Activated T-helper 1 cell treated with Interleukin-2 at 50 U/mL for 16 hours (primary cell): ENCODE data around the gene TPPP.
A peak's percentile ranks its signal among the peaks of the same experiment; 100 is the strongest.
"Not testable (repeated sequence)": the region's sequence is repeated elsewhere in the genome, so short reads cannot be mapped to it uniquely, and the experiment has no call there.

Source experiments
- DNase-seq: peaks from one replicate; pipeline ENCODE4 v3.0.0-alpha.2; 2020; ENCODE audit warnings: low read depth

TPPP gene

DNA sequence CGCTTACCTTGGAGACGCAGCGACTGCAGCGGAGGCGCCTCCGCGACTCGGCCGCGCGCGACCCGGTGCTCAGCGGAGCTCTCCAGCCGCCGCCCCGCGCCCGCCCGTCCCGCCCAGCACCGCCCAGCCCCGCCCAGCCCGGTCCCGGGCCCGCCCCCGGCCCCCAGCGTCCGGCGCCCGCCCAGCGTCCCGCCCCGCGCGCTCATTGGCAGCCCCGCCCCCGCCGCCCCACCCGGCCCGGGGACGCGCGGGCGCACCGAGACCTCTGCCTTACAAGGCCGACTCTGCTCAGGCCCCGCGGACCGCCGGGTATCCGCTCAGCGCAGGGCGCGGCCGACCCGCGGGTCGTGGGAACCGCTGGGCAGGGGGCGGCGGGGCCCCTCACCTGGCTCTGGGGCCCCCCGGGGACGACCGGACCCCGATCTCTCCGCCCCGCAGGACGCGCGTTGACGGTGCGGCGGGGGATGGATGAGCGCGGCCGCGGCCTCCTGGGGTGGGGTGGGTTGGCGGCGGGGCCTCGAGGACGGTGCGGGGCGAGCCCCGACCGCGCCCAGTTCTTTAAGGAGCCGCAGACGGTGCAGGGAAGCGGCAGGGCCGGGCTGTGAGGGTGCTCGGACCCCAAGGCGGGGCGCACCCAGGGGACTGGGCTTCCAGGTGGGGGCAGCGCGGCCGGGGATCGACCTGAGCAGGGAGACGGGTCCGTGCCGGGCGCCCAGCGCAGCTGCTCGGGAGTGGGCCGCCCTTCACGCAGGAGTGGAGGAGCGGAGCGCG is at the start of gene TPPP:
Gene TPPP, minus strand, starts transcription at position 82 of the 771 bp plus-strand sequence. CDS start 15,292 bp downstream, outside the sequence.
- DNase-seq, result peak; percentile 70

DNA sequence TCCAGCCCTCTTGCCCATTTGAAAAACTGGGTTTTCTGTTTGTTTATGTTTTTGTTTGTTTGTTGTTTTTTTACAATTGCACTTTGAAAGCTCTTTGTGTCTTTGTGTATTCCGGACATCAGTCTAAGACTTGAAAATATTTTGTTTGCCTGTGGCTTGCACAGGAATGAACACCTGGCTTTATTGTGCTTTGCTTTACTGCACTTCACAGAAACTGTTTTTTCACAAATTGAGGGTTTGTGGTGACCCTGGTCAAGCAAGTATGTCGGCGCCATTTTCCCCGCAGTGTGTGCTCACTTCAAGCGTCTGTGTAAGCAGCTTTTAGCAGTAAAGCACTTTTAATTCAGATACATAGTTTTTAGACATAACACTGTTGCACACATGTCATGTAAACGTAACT is 49.1 kb upstream of the TPPP start:
- DNase-seq, result not testable (repeated sequence)

DNA sequence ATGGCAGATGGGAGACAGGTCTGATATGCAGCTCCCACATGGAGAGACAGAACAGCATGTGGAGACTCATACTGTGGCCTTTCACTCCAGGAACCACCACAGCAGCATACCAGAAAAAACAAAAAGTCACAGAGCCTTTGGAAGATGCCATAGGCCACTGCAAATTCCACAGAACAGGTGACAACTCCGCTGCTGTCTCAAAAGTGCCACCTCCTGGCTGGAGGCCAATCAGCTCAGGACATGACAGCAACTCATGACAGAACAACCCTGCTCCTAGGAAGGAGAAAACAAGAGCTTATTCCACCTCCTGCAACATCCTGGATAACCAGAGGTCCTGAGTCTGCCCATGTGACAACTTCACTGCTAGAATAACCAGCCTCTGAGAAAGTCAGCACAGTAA is 41.0 kb upstream of the TPPP start:
- DNase-seq, result not testable (repeated sequence)

DNA sequence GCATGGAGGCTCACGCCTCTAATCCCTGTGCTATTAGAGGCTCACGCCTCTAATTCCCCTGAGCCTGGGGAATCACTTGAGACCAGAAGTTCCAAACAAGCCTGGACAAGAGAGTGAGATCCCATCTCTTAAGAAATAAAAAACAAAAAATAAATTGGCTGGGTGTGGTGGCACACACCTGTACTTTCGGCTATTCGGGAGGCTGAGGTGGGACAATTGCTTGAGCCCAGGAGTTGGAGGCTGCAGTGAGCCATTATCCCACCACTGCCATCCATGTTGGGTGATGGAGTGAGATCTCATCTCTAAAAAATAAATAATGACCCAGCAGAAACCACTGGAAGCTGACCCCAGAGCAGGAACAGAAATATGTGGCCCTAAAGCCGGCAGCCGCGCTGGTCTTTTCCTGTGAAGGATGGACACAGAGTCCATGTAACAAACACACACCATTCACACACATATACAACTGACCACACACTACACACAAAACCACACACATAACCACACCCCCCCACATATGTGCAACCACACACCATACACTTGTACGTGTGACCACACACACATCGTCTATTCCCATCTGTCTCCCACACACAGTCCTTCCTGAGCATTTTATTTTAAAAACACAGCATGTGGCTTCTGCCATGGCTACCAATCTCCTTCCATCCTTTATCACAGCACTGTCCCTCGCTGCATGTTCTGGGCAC is 39.8 kb upstream of the TPPP start:
- not testable (repeated sequence) for DNase-seq

DNA sequence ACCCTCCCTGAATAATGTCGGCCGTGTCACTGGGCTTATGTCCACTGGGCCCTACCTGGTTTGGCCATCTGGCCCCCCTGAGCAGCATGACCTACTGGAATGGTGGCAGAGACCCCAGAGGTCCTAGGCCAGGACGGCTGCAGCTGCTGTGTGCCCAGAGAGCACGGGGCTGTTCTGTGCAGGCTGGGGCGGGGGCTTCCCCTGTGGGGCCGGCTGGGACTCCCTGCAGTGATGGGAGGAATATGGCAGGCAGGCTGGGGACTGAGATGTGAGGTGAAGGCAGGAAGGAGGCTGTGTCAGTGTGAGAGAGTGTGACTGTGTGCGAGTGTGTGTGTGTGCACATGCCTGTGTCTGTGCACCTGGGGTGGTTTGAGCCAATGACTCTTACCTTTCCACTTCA is 36.1 kb upstream of the TPPP start:
- DNase-seq, result not testable (repeated sequence)

DNA sequence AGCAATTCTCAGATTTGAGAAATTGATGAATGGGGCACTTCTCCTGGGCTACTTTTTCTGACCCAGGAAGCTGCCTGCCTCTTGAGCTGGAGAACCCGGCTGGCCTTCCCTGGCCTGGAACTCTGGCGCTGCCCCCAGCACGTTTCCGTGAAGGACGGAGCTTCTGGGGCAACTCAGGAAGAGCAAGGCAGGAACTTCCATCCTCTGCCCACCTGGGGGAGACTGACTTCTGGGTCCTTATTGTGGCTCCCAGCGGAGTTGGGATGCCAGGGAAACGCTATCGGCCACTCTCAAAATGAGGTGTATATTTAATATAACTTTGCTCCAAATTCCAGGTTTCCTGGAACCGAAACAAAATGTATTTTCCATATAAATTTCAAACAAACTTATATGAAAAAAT is 33.9 kb upstream of the TPPP start:
- not testable (repeated sequence) for DNase-seq

DNA sequence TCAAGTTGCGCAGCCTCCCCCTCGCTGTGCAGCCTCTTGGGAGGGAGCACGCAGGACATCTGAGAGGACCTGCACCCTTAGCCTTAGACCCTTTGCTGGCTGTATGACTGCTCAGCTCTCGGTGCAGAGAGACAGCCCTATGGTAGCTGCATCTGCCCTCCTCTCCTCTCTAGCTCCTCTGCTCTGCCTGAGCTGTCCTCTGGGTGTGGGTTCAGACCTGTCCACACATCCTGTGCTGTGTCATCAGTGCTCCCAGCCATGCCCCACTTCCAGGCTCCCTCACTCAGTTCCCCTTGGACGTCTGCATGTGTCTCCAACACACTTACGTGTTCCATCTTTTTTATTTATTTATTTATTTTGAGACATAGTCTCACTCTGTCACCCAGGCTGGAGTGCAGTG is 30.7 kb upstream of the TPPP start:
- DNase-seq, result not testable (repeated sequence)

DNA sequence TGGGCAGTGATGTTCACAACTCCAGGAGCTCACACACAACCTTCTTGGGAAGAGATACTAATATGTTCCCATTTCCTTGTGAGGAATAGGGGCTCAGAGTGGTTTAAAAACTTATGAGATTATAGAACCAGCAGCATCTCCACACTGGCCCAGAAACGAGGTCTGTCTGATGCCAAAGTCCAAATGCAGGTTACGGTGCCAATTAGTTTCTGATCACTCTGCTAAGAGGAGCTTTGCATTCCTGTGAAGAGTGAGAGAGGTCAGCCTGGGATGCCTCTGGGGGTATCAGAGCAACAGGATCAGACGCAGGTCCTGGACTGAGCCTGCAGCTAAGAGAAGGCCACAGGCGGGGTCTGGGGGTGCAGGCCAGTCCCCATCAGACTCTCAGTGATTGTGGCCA is 30.2 kb upstream of the TPPP start:
- DNase-seq, result not testable (repeated sequence)

DNA sequence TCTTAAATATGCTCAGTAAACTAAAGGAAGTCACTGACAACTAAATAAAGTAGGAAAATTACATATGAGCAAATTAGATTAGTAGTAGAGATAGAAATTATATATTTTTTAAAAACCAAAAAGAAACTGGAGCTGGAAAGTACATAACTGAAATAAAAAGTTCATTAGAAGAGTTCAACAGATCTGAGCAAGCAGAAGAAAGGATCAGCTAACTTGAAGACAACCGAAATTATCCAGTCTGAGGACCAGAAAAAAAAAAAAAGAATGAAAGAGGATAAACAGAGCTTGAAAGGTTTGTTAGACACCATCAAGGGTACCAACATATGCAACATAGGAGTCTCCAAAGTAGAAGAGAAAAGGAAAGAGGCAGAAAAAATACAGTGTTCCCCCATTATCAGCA is 26.2 kb upstream of the TPPP start:
- DNase-seq, result not testable (repeated sequence)

DNA sequence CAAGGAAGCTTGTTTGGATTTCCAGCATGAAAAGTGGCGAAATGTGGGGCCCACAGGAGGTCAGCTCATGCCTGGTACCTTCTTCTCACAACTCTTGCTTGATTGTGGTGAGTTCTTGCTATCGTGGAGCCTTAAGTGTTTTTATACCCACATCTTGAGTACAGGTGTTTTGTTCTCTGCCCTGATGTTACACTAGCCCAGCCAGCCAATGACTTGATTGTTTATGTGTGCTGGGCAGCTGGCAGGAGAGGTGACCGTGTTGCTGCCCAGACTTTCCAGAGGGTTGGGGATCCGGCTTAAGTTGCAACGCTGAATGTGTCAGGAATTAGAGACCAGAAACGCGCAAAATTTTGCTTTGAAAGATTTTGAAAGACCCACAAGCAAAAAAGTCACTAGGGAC is 24.0 kb upstream of the TPPP start:
- DNase-seq, result no peak

DNA sequence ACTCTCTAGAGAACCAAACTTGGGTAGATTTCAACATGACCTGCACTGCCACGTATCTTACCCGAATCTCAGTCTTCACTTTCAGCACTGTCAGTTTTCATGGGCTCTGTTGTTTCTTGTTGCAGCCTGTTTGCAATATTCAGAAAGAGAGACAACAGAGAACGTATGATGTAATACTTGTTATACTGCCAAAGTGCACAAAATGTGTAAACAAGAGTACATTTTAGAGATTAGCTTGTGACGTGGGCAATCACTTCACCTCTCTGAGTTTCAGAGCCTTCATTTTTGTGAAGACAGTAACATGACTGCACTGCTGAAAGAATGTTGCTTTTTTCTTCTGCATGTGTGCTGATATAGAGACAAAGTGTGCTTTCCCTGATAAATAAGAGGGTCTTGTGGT is 23.6 kb upstream of the TPPP start:
- not testable (repeated sequence) for DNase-seq

DNA sequence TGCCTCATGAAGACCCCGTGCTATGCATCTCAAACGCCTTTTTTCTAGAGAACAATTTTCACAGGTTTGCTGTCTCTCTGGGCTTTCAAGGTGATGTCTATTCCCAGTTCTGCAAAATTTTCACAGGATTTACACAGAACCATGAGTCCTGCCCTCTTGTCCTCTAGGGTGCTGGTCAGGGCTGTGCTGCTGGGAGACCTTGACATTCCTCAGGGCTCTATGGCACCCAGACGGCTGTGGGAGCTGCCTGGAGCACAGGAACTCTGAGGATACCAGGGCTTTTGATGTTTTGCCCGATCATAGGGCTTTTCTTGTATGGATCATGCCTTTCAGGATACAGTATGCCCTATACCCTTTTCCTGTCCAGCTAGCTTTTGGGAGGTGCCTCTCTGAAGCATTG is 22.5 kb upstream of the TPPP start:
- not testable (repeated sequence) for DNase-seq

DNA sequence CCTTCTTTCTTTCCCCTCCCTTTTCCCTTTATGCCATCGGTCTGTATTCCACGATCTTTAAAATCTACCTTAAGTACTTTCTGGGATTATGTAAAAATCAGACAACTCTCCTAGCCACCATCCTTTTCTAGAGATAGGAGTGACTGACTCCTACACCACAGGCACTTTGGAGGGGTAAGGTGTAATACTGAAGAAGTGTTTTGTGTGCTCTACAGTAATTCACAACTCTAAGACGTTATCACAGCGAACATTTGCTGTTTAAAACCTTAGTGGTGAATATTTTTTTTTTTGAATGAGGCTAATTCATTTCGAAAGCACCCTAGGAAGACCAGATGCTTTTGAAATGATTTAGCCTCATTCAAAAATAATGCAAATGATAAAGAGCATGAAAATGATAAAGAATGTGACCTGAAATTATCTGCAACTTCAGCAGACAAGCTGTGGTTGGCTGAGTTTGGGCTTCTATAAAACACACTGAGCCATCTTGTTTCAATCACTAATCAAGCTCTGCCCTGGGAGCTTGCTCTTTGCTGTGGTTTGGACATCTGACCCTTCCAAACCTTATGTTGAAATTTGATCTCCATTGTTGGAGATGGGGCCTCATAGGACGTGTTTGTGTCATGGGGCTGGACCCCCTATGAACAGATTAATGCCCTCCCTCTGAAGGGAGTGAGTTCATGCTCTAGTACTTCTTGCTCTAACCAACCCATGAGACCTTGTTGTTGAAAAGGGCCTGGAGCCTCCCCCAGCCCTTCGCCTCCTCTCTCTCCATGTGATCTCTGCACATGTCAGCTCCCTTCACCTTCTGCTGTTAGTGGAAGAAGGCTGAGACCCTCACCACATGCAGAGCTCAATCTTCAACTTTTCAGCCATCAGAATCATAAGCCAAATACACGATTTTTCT is 21.3 kb upstream of the TPPP start:
- DNase-seq, result not testable (repeated sequence)

DNA sequence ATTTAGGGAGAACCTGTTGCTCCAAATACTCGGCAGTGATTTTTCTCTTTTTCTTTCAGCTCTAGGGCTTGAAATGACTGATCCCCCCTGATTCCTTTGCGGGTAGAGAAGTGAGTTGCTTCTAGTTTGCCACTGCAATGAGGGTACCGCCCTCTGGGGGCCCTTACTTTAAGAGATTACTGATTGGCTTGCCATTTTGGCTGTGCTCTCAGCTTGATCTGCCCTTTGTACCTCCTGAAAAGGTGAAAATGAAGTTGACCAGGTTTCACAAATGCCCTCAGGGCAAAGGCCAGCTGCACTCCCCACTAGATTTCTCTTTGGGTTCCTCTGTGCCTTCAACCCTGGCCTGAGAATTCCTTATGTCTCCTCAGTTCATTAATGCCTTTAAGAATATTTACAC is 20.5 kb upstream of the TPPP start:
- DNase-seq, result not testable (repeated sequence)

DNA sequence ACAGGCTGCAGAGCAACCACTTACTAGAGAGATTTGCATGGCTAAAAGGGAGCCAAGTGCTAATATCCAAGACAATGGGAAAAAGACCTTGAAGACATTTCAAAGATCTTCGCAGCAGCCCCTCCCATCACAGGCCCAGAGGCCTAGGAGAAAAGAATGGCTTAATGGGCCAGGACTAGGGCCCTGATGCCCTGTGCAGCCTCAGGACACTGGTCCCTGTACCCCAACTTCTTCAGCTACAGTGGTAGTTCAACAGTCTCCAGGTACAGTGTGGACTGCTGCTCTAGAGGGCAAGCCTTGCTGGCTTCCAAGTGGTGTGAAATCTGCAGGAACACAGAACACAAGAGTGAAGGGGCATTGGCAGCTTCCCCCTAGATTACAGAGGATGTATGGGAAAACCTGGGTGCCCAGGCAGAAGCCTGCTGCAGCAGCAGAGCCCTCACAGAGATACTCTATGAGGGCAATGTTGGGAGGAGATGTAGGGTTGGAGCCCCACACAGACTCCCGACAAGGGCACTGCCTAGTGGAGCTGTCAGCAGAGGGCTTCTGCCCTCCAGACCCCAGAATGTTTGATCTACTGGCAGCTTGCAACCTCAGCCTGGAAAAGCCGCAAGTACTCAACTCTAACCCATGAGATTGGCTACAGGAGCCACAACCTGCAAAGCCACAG is 15.8 kb upstream of the TPPP start:
- DNase-seq, result not testable (repeated sequence)

DNA sequence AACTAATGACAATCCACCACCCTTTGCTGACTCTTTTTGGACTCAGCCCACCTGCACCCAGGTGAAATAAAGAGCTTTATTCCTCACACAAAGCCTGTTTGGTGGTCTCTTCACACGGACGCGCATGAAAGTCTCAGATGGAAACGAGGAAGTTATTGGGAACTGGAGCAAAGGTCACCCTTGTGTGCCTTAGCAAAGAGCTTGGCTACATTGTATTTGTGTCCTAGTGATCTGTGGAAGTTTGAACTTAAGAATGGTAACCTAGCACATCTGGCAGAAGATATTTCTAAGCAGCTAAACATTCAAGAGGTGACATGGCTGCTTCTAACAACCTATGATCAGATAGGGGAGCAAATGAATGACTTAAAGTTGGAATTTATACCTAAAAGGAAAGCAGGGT is 15.2 kb upstream of the TPPP start:
- DNase-seq, result not testable (repeated sequence)

DNA sequence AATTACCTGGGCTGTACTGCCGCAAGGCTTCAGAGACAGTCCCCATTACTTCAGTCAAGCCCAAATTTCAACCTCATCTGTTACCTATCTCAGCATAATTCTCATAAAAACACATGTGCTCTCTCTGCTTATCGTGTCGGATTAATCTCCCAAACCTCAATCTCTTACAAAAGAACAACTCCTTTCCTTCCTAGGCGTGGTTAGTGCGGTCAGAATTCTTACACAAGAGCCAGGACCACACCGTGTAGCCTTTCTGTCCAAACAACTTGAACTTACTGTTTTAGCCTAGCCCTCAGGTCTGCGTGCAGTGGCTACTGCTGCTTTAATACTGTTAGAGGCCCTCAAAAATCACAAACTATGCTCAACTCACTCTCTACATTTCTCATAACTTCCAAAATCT is 13.0 kb upstream of the TPPP start:
- DNase-seq, result not testable (repeated sequence)

DNA sequence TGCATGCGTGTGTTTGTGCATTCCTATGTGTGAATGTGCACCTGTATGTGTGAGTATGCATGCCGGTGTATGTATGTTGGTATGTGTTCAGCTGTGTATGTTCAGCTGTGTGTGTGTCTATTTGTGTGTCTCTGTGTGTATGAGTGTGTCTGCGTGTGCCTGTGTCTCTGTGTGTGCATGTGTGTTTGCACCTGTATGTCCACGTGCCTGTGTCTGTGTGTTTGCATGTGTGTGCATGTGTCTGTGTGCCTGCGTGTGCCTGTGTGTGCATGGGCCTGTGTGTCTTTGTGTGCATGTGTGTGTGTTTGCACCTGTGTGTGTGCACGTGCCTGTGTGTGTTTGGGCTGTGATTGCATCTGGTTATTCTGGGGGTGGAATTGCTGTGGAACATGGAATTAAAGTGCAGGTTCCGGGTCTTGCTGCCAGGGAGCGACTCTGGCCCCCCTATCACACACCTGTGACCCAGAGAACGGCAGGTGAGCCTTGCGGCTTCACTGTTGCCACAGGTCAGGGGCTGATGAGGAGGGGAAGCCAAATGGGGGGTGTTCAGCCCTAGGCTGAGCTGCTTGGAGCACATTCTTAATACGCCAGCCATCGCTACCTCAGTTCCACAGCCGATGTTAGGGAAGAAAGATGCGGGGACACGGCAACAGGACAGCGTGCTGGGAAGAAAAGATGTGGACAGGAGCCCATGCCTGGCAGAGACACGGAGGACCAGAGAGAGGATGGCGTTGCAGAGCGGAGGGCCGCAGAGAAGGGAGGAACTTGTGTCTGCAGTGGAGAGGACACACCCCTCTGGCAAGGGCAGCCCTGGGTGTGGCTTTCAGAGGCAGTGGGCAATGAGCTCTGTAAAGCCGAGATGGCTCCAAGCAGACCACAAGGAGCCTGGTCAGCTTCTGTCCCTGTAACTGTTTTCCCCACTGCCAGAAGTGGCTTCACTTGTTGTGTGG is 3.9 kb upstream of the TPPP start:
- DNase-seq, result not testable (repeated sequence)

DNA sequence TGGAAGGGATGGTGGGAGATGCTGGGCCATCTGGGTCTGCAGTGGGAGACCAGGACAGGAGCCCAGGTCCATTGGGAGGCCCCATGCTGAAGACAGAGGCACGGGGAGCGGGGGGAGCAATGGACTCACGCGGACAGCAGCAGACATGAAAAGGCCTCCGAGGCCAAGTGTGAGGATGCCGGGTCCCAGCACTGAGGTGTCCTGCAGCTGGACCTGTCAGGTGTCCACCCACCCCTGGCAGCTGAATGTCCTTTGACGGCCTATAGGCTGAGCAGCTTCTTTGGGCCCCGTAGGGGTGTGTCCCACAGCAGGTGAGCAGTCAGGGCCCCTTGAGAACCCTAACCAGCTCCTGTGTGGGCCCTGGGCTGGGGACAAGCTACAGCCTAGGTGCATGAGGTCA is 3.0 kb upstream of the TPPP start:
- DNase-seq, result not testable (repeated sequence)

DNA sequence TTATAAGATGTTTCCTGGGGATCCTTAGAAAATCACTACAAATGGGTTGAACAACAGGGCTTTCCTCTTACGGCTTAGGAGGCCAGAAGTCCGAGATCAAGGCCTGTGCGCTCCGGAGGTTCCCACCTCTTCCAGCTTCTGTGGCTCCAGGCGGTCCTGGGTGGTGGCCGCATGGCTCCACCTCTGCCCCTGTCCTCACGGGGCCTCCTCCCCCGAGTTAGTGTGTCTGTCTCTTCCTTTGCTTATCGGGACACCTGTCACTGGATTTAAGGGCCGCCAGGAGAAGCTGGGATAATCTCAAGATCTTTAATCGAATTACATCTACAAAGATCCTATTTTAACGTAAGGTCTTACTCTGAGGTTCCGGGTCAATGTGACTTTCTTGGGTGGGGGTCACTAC is 2.3 kb upstream of the TPPP start:
- not testable (repeated sequence) for DNase-seq

DNA sequence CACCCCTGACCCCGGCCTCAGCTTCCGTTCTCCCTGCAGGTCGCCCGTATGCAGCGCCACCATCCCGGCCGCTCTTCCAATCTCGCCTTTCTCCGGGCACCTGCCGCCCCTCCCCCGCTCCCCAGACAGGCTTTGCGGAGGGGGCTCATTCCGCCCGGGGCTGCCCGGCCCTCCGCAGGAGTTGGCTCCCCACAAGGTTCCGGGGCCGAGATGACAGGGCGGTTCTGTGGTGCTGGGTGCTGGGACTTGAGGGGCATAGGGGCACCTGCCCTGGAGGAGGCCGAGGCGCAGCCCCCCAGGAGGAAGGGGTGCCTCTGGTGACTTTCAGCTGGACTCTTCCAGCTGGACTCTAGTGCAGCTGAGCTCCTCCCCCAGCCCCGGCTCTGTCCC is 885 bp upstream of the TPPP start:
- DNase-seq, result not testable (repeated sequence)
